MM.1S (cell line): Measurements from ENCODE around the gene ZNF672.
"Not testable (repeated sequence)": the region's sequence is repeated elsewhere in the genome, so short reads cannot be mapped to it uniquely, and the experiment has no call there.

ENCODE experiments used
- DNase-seq: peaks from one replicate; pipeline ENCODE4 v3.0.0-alpha.2; 2015
- H2AFZ ChIP-seq: fragments of 300-600 bp; sonication (generic); 2 replicates; pipeline ENCODE4 v1.6.0; 2016; ENCODE audit warnings: antibody characterized with exemption, low read length
- H3F3A ChIP-seq: fragments of 300-600 bp; sonication (generic); 2 replicates; pipeline ENCODE4 v1.6.1; 2016; ENCODE audit warnings: mild to moderate bottlenecking, antibody characterized with exemption, low read length, moderate library complexity, mixed read lengths; ENCODE audit not compliant: insufficient read depth
- H3K27ac ChIP-seq: fragments of 300-600 bp; sonication (generic); 2 replicates; pipeline ENCODE4 v1.5.1; 2016; ENCODE audit warnings: mild to moderate bottlenecking, low read length
- H3K27me3 ChIP-seq: fragments of 300-600 bp; sonication (generic); replicated peaks from 2 replicates; pipeline ENCODE4 v1.6.0; 2016; ENCODE audit warnings: low read length; ENCODE audit not compliant: insufficient read depth
- H3K36me3 ChIP-seq: fragments of 300-600 bp; sonication (generic); replicated peaks from 2 replicates; pipeline ENCODE4 v1.6.1; 2016; ENCODE audit warnings: mild to moderate bottlenecking, low read length, mixed read lengths; ENCODE audit not compliant: insufficient read depth
- H3K4me1 ChIP-seq: fragments of 300-600 bp; sonication (generic); 2 replicates; pipeline ENCODE4 v1.6.1; 2016; ENCODE audit warnings: low read length, mixed read lengths
- H3K4me2 ChIP-seq: fragments of 300-600 bp; sonication (generic); 2 replicates; pipeline ENCODE4 v1.6.0; 2016; ENCODE audit warnings: low read depth, low read length
- H3K4me3 ChIP-seq: fragments of 300-600 bp; sonication (generic); 2 replicates; pipeline ENCODE4 v1.5.1; 2016; ENCODE audit warnings: low read length, mixed read lengths
- H3K79me2 ChIP-seq: fragments of 300-600 bp; sonication (generic); 2 replicates; pipeline ENCODE4 v1.6.1; 2016; ENCODE audit warnings: mixed run types, low read length, mixed read lengths
- H3K9ac ChIP-seq: fragments of 300-600 bp; sonication (generic); 2 replicates; pipeline ENCODE4 v1.6.1; 2016; ENCODE audit warnings: low read length, mixed read lengths
- H3K9me2 ChIP-seq: fragments of 300-600 bp; sonication (generic); replicated peaks from 2 replicates; pipeline ENCODE4 v1.6.1; 2016; ENCODE audit warnings: mild to moderate bottlenecking, low read length, mixed read lengths; ENCODE audit not compliant: insufficient read depth
- H3K9me3 ChIP-seq: fragments of 300-600 bp; sonication (generic); replicated peaks from 2 replicates; pipeline ENCODE4 v1.6.1; 2016; ENCODE audit warnings: mild to moderate bottlenecking, low read length, mixed read lengths; ENCODE audit not compliant: insufficient read depth
- H4K20me1 ChIP-seq: fragments of 300-600 bp; sonication (generic); 2 replicates; pipeline ENCODE4 v1.6.1; 2016; ENCODE audit warnings: mild to moderate bottlenecking, low read length, moderate library complexity, mixed read lengths; ENCODE audit not compliant: insufficient read depth
- CTCF ChIP-seq: fragments of 300-600 bp; sonication (generic); IDR thresholded peaks from 2 replicates; pipeline ENCODE4 v1.5.1; 2016; ENCODE audit warnings: antibody characterized with exemption, low read length, mixed read lengths
- EZH2 ChIP-seq: fragments of 300-600 bp; sonication (generic); optimal IDR thresholded peaks from 2 replicates; pipeline ENCODE3; 2017; ENCODE audit warnings: low read depth, mild to moderate bottlenecking, antibody characterized with exemption, low read length, mixed read lengths
- EZH2phosphoT487 ChIP-seq: fragments of 300-600 bp; sonication (generic); IDR thresholded peaks from 2 replicates; pipeline ENCODE4 v1.6.1; 2018; ENCODE audit warnings: antibody characterized with exemption, low read length

Gene ZNF672

GRCh38 chr1:248798791-248799190 lies 39.2 kb upstream of the ZNF672 start:
- H3K27me3 ChIP-seq = no peaks in the 10 kb centered on the region
- H3F3A ChIP-seq = no peaks in the 10 kb centered on the region
- TF ChIP-seq EZH2phosphoT487 (no peak), CTCF (no peak), EZH2 (no peak)
- H3K36me3 ChIP-seq = no peaks in the 10 kb centered on the region
- no peaks in the 10 kb centered on the region for H3K9me2 ChIP-seq
- no peak overlapping the region for H2AFZ ChIP-seq
- H3K4me2 ChIP-seq = no peak overlapping the region
- H3K9ac ChIP-seq = no peak overlapping the region
- H3K4me1 ChIP-seq = peaks cover 7% of the 10 kb centered on the region
- no peaks in the 10 kb centered on the region for H3K79me2 ChIP-seq
- no peaks in the 10 kb centered on the region for H3K9me3 ChIP-seq
- H3K27ac ChIP-seq = no peak overlapping the region
- H3K4me3 ChIP-seq = no peak overlapping the region
- H4K20me1 ChIP-seq = no peaks in the 10 kb centered on the region
- DNase-seq = no peak

GRCh38 chr1:248800459-248800858 lies 37.6 kb upstream of the ZNF672 start:
- H3K9me2 ChIP-seq = no peaks in the 10 kb centered on the region
- H3K79me2 ChIP-seq = no peaks in the 10 kb centered on the region
- no peak overlapping the region for H3K9ac ChIP-seq
- H3K27me3 ChIP-seq = no peaks in the 10 kb centered on the region
- H3K4me1 ChIP-seq = peaks cover 18% of the 10 kb centered on the region
- H3K36me3 ChIP-seq = no peaks in the 10 kb centered on the region
- H3K27ac ChIP-seq = no peak overlapping the region; the same call in 1 of the 2 replicates
- H3K4me3 ChIP-seq = peak overlapping the region; percentile 14; the same call in 1 of the 2 replicates
- H2AFZ ChIP-seq = no peak overlapping the region
- TF ChIP-seq EZH2phosphoT487 = no peak
- TF ChIP-seq EZH2 = no peak
- TF ChIP-seq CTCF = no peak
- DNase-seq = peak; percentile 33
- peaks cover 13% of the 10 kb centered on the region for H3F3A ChIP-seq
- H3K9me3 ChIP-seq = no peaks in the 10 kb centered on the region
- H3K4me2 ChIP-seq = peak overlapping the region; percentile 52
- H4K20me1 ChIP-seq = no peaks in the 10 kb centered on the region

GRCh38 chr1:248802454-248802853 lies 35.6 kb upstream of the ZNF672 start:
- H3K9ac ChIP-seq = no peak overlapping the region
- no peak for DNase-seq
- H3K79me2 ChIP-seq = no peaks in the 10 kb centered on the region
- H4K20me1 ChIP-seq = no peaks in the 10 kb centered on the region
- peaks cover 22% of the 10 kb centered on the region for H3F3A ChIP-seq
- H3K4me3 ChIP-seq = no peak overlapping the region
- H3K4me2 ChIP-seq = no peak overlapping the region
- H3K27me3 ChIP-seq = no peaks in the 10 kb centered on the region
- peaks cover 34% of the 10 kb centered on the region for H3K4me1 ChIP-seq
- no peaks in the 10 kb centered on the region for H3K9me2 ChIP-seq
- no peaks in the 10 kb centered on the region for H3K36me3 ChIP-seq
- H2AFZ ChIP-seq = no peak overlapping the region
- H3K9me3 ChIP-seq = no peaks in the 10 kb centered on the region
- no peak overlapping the region for H3K27ac ChIP-seq
- TF ChIP-seq CTCF = no peak
- no peak for TF ChIP-seq EZH2
- TF ChIP-seq EZH2phosphoT487 = no peak

GRCh38 chr1:248803501-248803900 lies 34.5 kb upstream of the ZNF672 start:
- H3K4me2 ChIP-seq, DNase-seq, H3K79me2 ChIP-seq, H3K4me3 ChIP-seq, H3K9me3 ChIP-seq, H4K20me1 ChIP-seq, H3K9ac ChIP-seq, H3K27ac ChIP-seq, H3K9me2 ChIP-seq, H3K36me3 ChIP-seq, H3K27me3 ChIP-seq, H2AFZ ChIP-seq: not testable (repeated sequence)
- H3F3A ChIP-seq = peaks cover 22% of the 10 kb centered on the region
- H3K4me1 ChIP-seq = peaks cover 34% of the 10 kb centered on the region
